ENCODE measurements around the gene DPP6. TPM values are rescaled to one million over a fixed set of nuclear protein-coding genes. Genes with fewer than 3 reads are reported as not detected.

Gene DPP6
- total and polyA plus RNA-seq, 2 of the 8 experiments (the other 6 are each of a cell fraction or from before 2014, with no cell fraction given): 4.7 to 6.8 TPM

GRCh38 chr7:154350892-154351291, 298.7 kb downstream of the DPP6 start:
- Histone ChIP-seq H2AK5ac (ENCODE audit: low read depth, low read length) (no peak overlapping the region), H3K9ac (replicated peaks in 1 of 4; ENCODE audit: extremely low read depth in 1 of 4, low read depth in 3 of 4, low read length in 3 of 4) (no peak overlapping the region), H3K56ac (replicated peaks; ENCODE audit: insufficient read length, low read depth, low read length) (no peak overlapping the region), H2BK20ac (ENCODE audit: low read length) (no peak overlapping the region), H3K4ac (replicated peaks; ENCODE audit: insufficient read length, low read depth, low read length) (no peak overlapping the region), H4K91ac (replicated peaks; ENCODE audit: insufficient read length, low read length) (no peak overlapping the region), H4K20me1 (replicated peaks in 1 of 2; ENCODE audit: control insufficient read depth in 1 of 2, insufficient read depth in 2 of 2, low read length in 2 of 2) (no peaks in the 10 kb centered on the region), H2BK120ac (replicated peaks; ENCODE audit: low read depth, low read length) (no peak overlapping the region), H3K9me3 (ENCODE audit: insufficient read depth in 2 of 2, low read depth in 1 of 2, low read length in 1 of 2) (no peaks in the 10 kb centered on the region), H3K23me2 (ENCODE audit: low read depth, low read length) (no peaks in the 10 kb centered on the region), H3K23ac (ENCODE audit: insufficient read length) (no peak overlapping the region), H3K27ac (ENCODE audit: low read depth, low read length) (no peak overlapping the region), H3K27me3 (replicated peaks in 1 of 4; ENCODE audit: control insufficient read depth in 3 of 4, extremely low read depth in 1 of 4, insufficient read depth in 3 of 4, low read length in 3 of 4) (no peaks in the 10 kb centered on the region), H2AFZ (ENCODE audit: low read length) (no peak overlapping the region), H4K5ac (ENCODE audit: insufficient read length, low read depth, low read length) (no peak overlapping the region), H2BK12ac (ENCODE audit: low read depth, low read length) (no peak overlapping the region), H3K79me2 (ENCODE audit: control insufficient read depth in 1 of 2, insufficient read depth in 2 of 2, low read length in 2 of 2) (no peaks in the 10 kb centered on the region), H3K36me3 (ENCODE audit: control insufficient read depth in 2 of 4, insufficient read depth in 4 of 4, low read length in 3 of 4) (no peaks in the 10 kb centered on the region), H2BK15ac (ENCODE audit: low read length) (no peak overlapping the region), H4K8ac (ENCODE audit: extremely low read depth, insufficient read depth, low read length) (no peak overlapping the region), H3K4me3 (ENCODE audit: extremely low read depth in 1 of 4, insufficient read depth in 2 of 4, low read depth in 3 of 4, low read length in 4 of 4) (no peak overlapping the region), H2BK5ac (ENCODE audit: low read depth, low read length) (no peak overlapping the region), H3K4me1 (replicated peaks in 1 of 4; ENCODE audit: control insufficient read depth in 3 of 4, insufficient read depth in 4 of 4, low read length in 3 of 4) (no peaks in the 10 kb centered on the region), H3K18ac (ENCODE audit: extremely low read depth, low read length) (no peak overlapping the region), H3K4me2 (ENCODE audit: insufficient read depth in 1 of 2, low read depth in 2 of 2, low read length in 2 of 2) (no peak overlapping the region), H3K79me1 (ENCODE audit: low read depth, low read length) (no peaks in the 10 kb centered on the region), H3K14ac (ENCODE audit: insufficient read length) (no peak overlapping the region)
- CTCF ChIA-PET (ENCODE audit: partially characterized antibody): no interaction called here
- no peak for DNase-seq (ENCODE audit: low read depth in 1 of 2, low spot score in 2 of 2)
- FAIRE-seq: no peak
- POLR2A ChIA-PET (ENCODE audit: partially characterized antibody): no interaction called here
- WGBS, 2 experiments (ENCODE audit: extremely low coverage in 1 of 2, insufficient coverage in 1 of 2, insufficient read length in 1 of 2, insufficient replicate concordance in 2 of 2, low coverage in 1 of 2, low lambda C conversion rate in 2 of 2, missing lambda C conversion rate in 1 of 2): 95% methylated on average over 6 of the region's 6 CpGs; no CpG with 5 or more reads in 1 of the 2 experiments
- no peak for TF ChIP-seq E2F6 (IDR thresholded peaks at IDR 0.05)
- TF ChIP-seq USF2 (IDR thresholded peaks at IDR 0.05; ENCODE audit: low read length): no peak
- TF ChIP-seq GTF2F1 (IDR thresholded peaks at IDR 0.05; ENCODE audit: borderline replicate concordance, low read depth, low read length): no peak
- TF ChIP-seq HDAC6 (IDR thresholded peaks at IDR 0.05; ENCODE audit: low read depth, low read length): no peak
- no peak for TF ChIP-seq CTBP2 (IDR thresholded peaks at IDR 0.05; ENCODE audit: borderline replicate concordance, insufficient read depth, insufficient read length, low read length)
- TF ChIP-seq POLR2AphosphoS5 (IDR thresholded peaks at IDR 0.05; ENCODE audit: low read depth, low read length): no peak
- no peak for TF ChIP-seq RXRA (IDR thresholded peaks at IDR 0.05; ENCODE audit: insufficient read depth, low read depth, low read length)
- no peak for TF ChIP-seq RFX5 (IDR thresholded peaks at IDR 0.05; ENCODE audit: borderline replicate concordance, low read depth, low read length)
- TF ChIP-seq SRF (IDR thresholded peaks at IDR 0.05; ENCODE audit: low read depth, low read length): no peak
- TF ChIP-seq CEBPB (IDR thresholded peaks at IDR 0.05; ENCODE audit: low read depth, low read length): no peak
- no peak for TF ChIP-seq SUZ12 (IDR thresholded peaks at IDR 0.05; ENCODE audit: low read length)
- no peak for TF ChIP-seq SIX5 (IDR thresholded peaks at IDR 0.05; ENCODE audit: low read depth, low read length)
- no peak for TF ChIP-seq CREB1 (IDR thresholded peaks at IDR 0.05)
- TF ChIP-seq SP4 (IDR thresholded peaks at IDR 0.05; ENCODE audit: low read length): no peak
- TF ChIP-seq SIRT6 (IDR thresholded peaks at IDR 0.05; ENCODE audit: low read length): no peak
